ENCODE results near the gene SLC45A1. TPM values are rescaled to one million over a fixed set of nuclear protein-coding genes. Genes with fewer than 3 reads are reported as not detected.

Gene SLC45A1
- total RNA-seq, 2 donors from 2014 or later: 0.65 to 0.70 TPM

GRCh38 chr1:8356256-8357209 lies 38.6 kb downstream of the SLC45A1 start:
- DNase-seq (no peak), ATAC-seq (no peak)
- Mint-ChIP-seq H3K4me1 (peaks cover 8% of the 10 kb centered on the region), H3K4me3 (no peak overlapping the region), H3K27me3 (no peaks in the 10 kb centered on the region), H3K36me3 (ENCODE audit: low read depth) (peaks cover 3% of the 10 kb centered on the region), H3K27ac (peak overlapping the region; percentile 67)
- H3K9me3 ChIP-seq (ENCODE audit: control insufficient read depth, low read length, poor library complexity, severe bottlenecking): no peaks in the 10 kb centered on the region

GRCh38 chr1:8357329-8358101 lies 39.6 kb downstream of the SLC45A1 start:
- no peak for ATAC-seq
- H3K27ac Mint-ChIP-seq: peak overlapping the region; percentile 67
- H3K27me3 Mint-ChIP-seq: no peaks in the 10 kb centered on the region
- DNase-seq: no peak
- H3K9me3 ChIP-seq (ENCODE audit: control insufficient read depth, low read length, poor library complexity, severe bottlenecking): no peaks in the 10 kb centered on the region
- H3K4me3 Mint-ChIP-seq: no peak overlapping the region
- H3K36me3 Mint-ChIP-seq (ENCODE audit: low read depth): peaks cover 3% of the 10 kb centered on the region
- peaks cover 8% of the 10 kb centered on the region for H3K4me1 Mint-ChIP-seq

GRCh38 chr1:8358241-8358896 lies 40.5 kb downstream of the SLC45A1 start:
- H3K9me3 ChIP-seq (ENCODE audit: control insufficient read depth, low read length, poor library complexity, severe bottlenecking): no peaks in the 10 kb centered on the region
- no peak for ATAC-seq
- H3K27me3 Mint-ChIP-seq: no peaks in the 10 kb centered on the region
- H3K4me3 Mint-ChIP-seq: no peak overlapping the region
- H3K27ac Mint-ChIP-seq: peak overlapping the region; percentile 47
- peaks cover 8% of the 10 kb centered on the region for H3K4me1 Mint-ChIP-seq
- no peak for DNase-seq
- H3K36me3 Mint-ChIP-seq (ENCODE audit: low read depth): peaks cover 3% of the 10 kb centered on the region

- H3K27me3 Mint-ChIP-seq: no peaks in the 10 kb centered on the region
- H3K27ac Mint-ChIP-seq: no peak overlapping the region
- no peaks in the 10 kb centered on the region for H3K9me3 ChIP-seq (ENCODE audit: control insufficient read depth, low read length, poor library complexity, severe bottlenecking)
- peaks cover 3% of the 10 kb centered on the region for H3K36me3 Mint-ChIP-seq (ENCODE audit: low read depth)
- no peak overlapping the region for H3K4me3 Mint-ChIP-seq
- H3K4me1 Mint-ChIP-seq: peaks cover 8% of the 10 kb centered on the region
- DNase-seq (no peak), ATAC-seq (no peak)
Measured at GRCh38 chr1:8358897-8359616, 41.1 kb downstream of the SLC45A1 start.

- peak overlapping the region; percentile 59 for H3K4me3 Mint-ChIP-seq
- no peak overlapping the region for H3K27ac Mint-ChIP-seq
- H3K36me3 Mint-ChIP-seq (ENCODE audit: low read depth): peaks cover 3% of the 10 kb centered on the region
- H3K27me3 Mint-ChIP-seq: no peaks in the 10 kb centered on the region
- no peak for ATAC-seq
- H3K9me3 ChIP-seq (ENCODE audit: control insufficient read depth, low read length, poor library complexity, severe bottlenecking): no peaks in the 10 kb centered on the region
- H3K4me1 Mint-ChIP-seq: peaks cover 8% of the 10 kb centered on the region
- DNase-seq: no peak
Measured at GRCh38 chr1:8359617-8360481, 41.9 kb downstream of the SLC45A1 start.

- no peak overlapping the region for H3K27ac Mint-ChIP-seq
Measured at GRCh38 chr1:8360493-8361197, 42.7 kb downstream of the SLC45A1 start.

GRCh38 chr1:8361198-8361849 lies 43.4 kb downstream of the SLC45A1 start:
- no peaks in the 10 kb centered on the region for H3K9me3 ChIP-seq (ENCODE audit: control insufficient read depth, low read length, poor library complexity, severe bottlenecking)
- Mint-ChIP-seq H3K27me3 (no peaks in the 10 kb centered on the region), H3K36me3 (ENCODE audit: low read depth) (peaks cover 3% of the 10 kb centered on the region), H3K4me3 (no peak overlapping the region), H3K4me1 (peaks cover 6% of the 10 kb centered on the region), H3K27ac (no peak overlapping the region)
- ATAC-seq: no peak
- DNase-seq: no peak

More at GRCh38 chr1:8360493-8361197, 42.7 kb downstream of the SLC45A1 start:
- ATAC-seq (no peak), DNase-seq (no peak)
- H3K9me3 ChIP-seq (ENCODE audit: control insufficient read depth, low read length, poor library complexity, severe bottlenecking): no peaks in the 10 kb centered on the region
- Mint-ChIP-seq H3K4me3 (no peak overlapping the region), H3K4me1 (peaks cover 8% of the 10 kb centered on the region), H3K36me3 (ENCODE audit: low read depth) (peaks cover 3% of the 10 kb centered on the region), H3K27me3 (no peaks in the 10 kb centered on the region)

- H3K9me3 ChIP-seq (ENCODE audit: control insufficient read depth, low read length, poor library complexity, severe bottlenecking): no peaks in the 10 kb centered on the region
- DNase-seq (no peak), ATAC-seq (no peak)
- H3K27me3 Mint-ChIP-seq: no peaks in the 10 kb centered on the region
- H3K4me3 Mint-ChIP-seq: no peak overlapping the region
- no peak overlapping the region for H3K27ac Mint-ChIP-seq
- H3K36me3 Mint-ChIP-seq (ENCODE audit: low read depth): no peaks in the 10 kb centered on the region
- H3K4me1 Mint-ChIP-seq: peaks cover 6% of the 10 kb centered on the region
Measured at GRCh38 chr1:8362701-8363101, 44.8 kb downstream of the SLC45A1 start.

GRCh38 chr1:8363186-8363766 lies 45.4 kb downstream of the SLC45A1 start:
- ATAC-seq (no peak), DNase-seq (no peak)
- Mint-ChIP-seq H3K4me1 (peaks cover 8% of the 10 kb centered on the region), H3K27me3 (no peaks in the 10 kb centered on the region), H3K4me3 (no peak overlapping the region), H3K27ac (no peak overlapping the region), H3K36me3 (ENCODE audit: low read depth) (no peaks in the 10 kb centered on the region)
- H3K9me3 ChIP-seq (ENCODE audit: control insufficient read depth, low read length, poor library complexity, severe bottlenecking): no peaks in the 10 kb centered on the region

- no peaks in the 10 kb centered on the region for H3K36me3 Mint-ChIP-seq (ENCODE audit: low read depth)
- peaks cover 8% of the 10 kb centered on the region for H3K4me1 Mint-ChIP-seq
- H3K4me3 Mint-ChIP-seq: no peak overlapping the region
- H3K27me3 Mint-ChIP-seq: no peaks in the 10 kb centered on the region
- DNase-seq (no peak), ATAC-seq (no peak)
- H3K27ac Mint-ChIP-seq: no peak overlapping the region
- H3K9me3 ChIP-seq (ENCODE audit: control insufficient read depth, low read length, poor library complexity, severe bottlenecking): no peaks in the 10 kb centered on the region
Measured at GRCh38 chr1:8363767-8364301, 45.9 kb downstream of the SLC45A1 start.
